PC-3 (cell line): ENCODE results near the gene CNTN6. TPM values are rescaled to one million over a fixed set of nuclear protein-coding genes. Genes with fewer than 3 reads are reported as not detected.

Experiments used
- ATAC-seq: fragments of 200-7000 bp; cut with Tn5 transposase; 2 replicates; pipeline ENCODE4 v1.9.1; 2020; ENCODE audit warnings: mild to moderate bottlenecking, moderate library complexity
- BruUV-seq: library from RNA; stranded (reverse); fragments of 400-500 nt; replicated peaks from 2 replicates; lab custom pipeline; 2021; lab: Mats Ljungman, UMichigan
- CTCF ChIA-PET: fragments of 300-600 bp; sonication (Branson Sonifier 250); formaldehyde crosslinking; loops from one replicate; lab custom pipeline; 2022; ENCODE audit warnings: antibody characterized with exemption; lab: Charles Lee
- POLR2A ChIA-PET: fragments of 300-600 bp; sonication (Branson Sonifier 250); formaldehyde crosslinking; loops from one replicate; lab custom pipeline; 2022; ENCODE audit warnings: antibody characterized with exemption; ENCODE audit not compliant: unreplicated experiment; lab: Charles Lee
- DNase-seq: peaks from one replicate; pipeline ENCODE4 v3.0.0-alpha.2; 2015
- H2AFZ ChIP-seq: fragments of 300-600 bp; sonication (generic); 2 replicates; pipeline ENCODE4 v1.6.0; 2016; ENCODE audit warnings: antibody characterized with exemption, low read length
- H3F3A ChIP-seq: fragments of 300-600 bp; sonication (generic); one replicate; pipeline ENCODE4 v1.6.0; 2017; ENCODE audit warnings: antibody characterized with exemption, low read length, control low read depth, mild to moderate bottlenecking; ENCODE audit not compliant: unreplicated experiment
- H3K27ac ChIP-seq: fragments of 300-600 bp; sonication (generic); 2 replicates; pipeline ENCODE4 v1.5.1; 2016; ENCODE audit warnings: mild to moderate bottlenecking, low read length
- H3K27me3 ChIP-seq: fragments of 300-600 bp; sonication (generic); 2 replicates; pipeline ENCODE4 v1.6.1; 2016; ENCODE audit warnings: low read length, mixed read lengths
- H3K36me3 ChIP-seq: fragments of 300-600 bp; sonication (generic); 2 replicates; pipeline ENCODE4 v1.6.1; 2016; ENCODE audit warnings: low read depth, mixed run types, low read length, mixed read lengths
- H3K4me1 ChIP-seq: fragments of 300-600 bp; sonication (generic); 2 replicates; pipeline ENCODE4 v1.5.1; 2016; ENCODE audit warnings: low read length; ENCODE audit not compliant: insufficient read depth
- H3K4me2 ChIP-seq: fragments of 300-600 bp; sonication (generic); 2 replicates; pipeline ENCODE4 v1.6.0; 2016; ENCODE audit warnings: low read length
- H3K4me3 ChIP-seq: fragments of 300-600 bp; sonication (generic); 2 replicates; pipeline ENCODE4 v1.5.1; 2016; ENCODE audit warnings: mild to moderate bottlenecking, low read length, mixed read lengths
- H3K79me2 ChIP-seq: fragments of 300-600 bp; sonication (generic); 2 replicates; pipeline ENCODE4 v1.6.1; 2017; ENCODE audit warnings: low read length, mixed read lengths
- H3K9ac ChIP-seq: fragments of 300-600 bp; sonication (generic); 2 replicates; pipeline ENCODE4 v1.6.0; 2016; ENCODE audit warnings: mild to moderate bottlenecking, low read length
- H3K9me2 ChIP-seq: fragments of 300-600 bp; sonication (generic); replicated peaks from 2 replicates; pipeline ENCODE4 v1.6.1; 2016; ENCODE audit warnings: mixed run types, low read length, mixed read lengths
- H3K9me3 ChIP-seq: fragments of 300-600 bp; sonication (generic); 2 replicates; pipeline ENCODE4 v1.6.1; 2016; ENCODE audit warnings: low read length, mixed read lengths
- H4K20me1 ChIP-seq: fragments of 300-600 bp; sonication (generic); 2 replicates; pipeline ENCODE4 v1.6.1; 2016; ENCODE audit warnings: low read length, mixed read lengths
- CTCF ChIP-seq: fragments of 300-600 bp; sonication (generic); conservative IDR thresholded peaks from 2 replicates; pipeline ENCODE4 v1.5.1; 2017; ENCODE audit warnings: antibody characterized with exemption, low read depth, mild to moderate bottlenecking, low read length
- EZH2 ChIP-seq: fragments of 300-600 bp; sonication (generic); IDR thresholded peaks from one replicate; pipeline ENCODE4 v1.6.1; 2017; ENCODE audit warnings: antibody characterized with exemption, mild to moderate bottlenecking, low read length; ENCODE audit not compliant: unreplicated experiment
- EZH2phosphoT487 ChIP-seq: fragments of 300-600 bp; sonication (generic); IDR thresholded peaks from 2 replicates; pipeline ENCODE4 v1.6.1; 2018; ENCODE audit warnings: mild to moderate bottlenecking, antibody characterized with exemption, low read length, borderline replicate concordance
- intact Hi-C: fragments of 100-400 bp; cut with micrococcal nuclease; formaldehyde crosslinking; loops from 2 replicates; pipeline ENCODE4 v1.9.0; 2023
- total RNA-seq: library from RNA; depleted of rRNA; stranded (reverse); fragments of >200 nt; gene quantifications from 2 replicates; pipeline ENCODE4 v1.2.3, GENCODE V29; 2014

CNTN6 gene
- total RNA-seq, 1 experiment from 2014 or later, result not detected

GRCh38 chr3:1365528-1365927, 272.7 kb downstream of the CNTN6 start:
- no peaks in the 10 kb centered on the region for H3K36me3 ChIP-seq
- TF ChIP-seq EZH2 (no peak), EZH2phosphoT487 (no peak), CTCF (no peak)
- intact Hi-C loops, result no loop called here
- ChIA-PET POLR2A (no interaction called here), CTCF (no interaction called here)
- no peaks in the 10 kb centered on the region for H3F3A ChIP-seq
- no peak overlapping the region for H3K4me3 ChIP-seq
- H3K27ac ChIP-seq, result no peak overlapping the region
- no peaks in the 10 kb centered on the region for H3K79me2 ChIP-seq
- no peaks in the 10 kb centered on the region for H3K4me1 ChIP-seq
- H3K9me3 ChIP-seq, result peaks cover 30% of the 10 kb centered on the region; the same call in 1 of the 2 replicates
- H2AFZ ChIP-seq, result no peak overlapping the region
- ATAC-seq, result no peak
- no peak overlapping the region for H3K9ac ChIP-seq
- BruUV-seq, result no TSS peak
- H3K27me3 ChIP-seq, result no peaks in the 10 kb centered on the region
- H3K4me2 ChIP-seq, result no peak overlapping the region
- DNase-seq, result no peak
- H4K20me1 ChIP-seq, result no peaks in the 10 kb centered on the region
- H3K9me2 ChIP-seq, result no peaks in the 10 kb centered on the region

- Histone ChIP-seq H3K9me2 (no peaks in the 10 kb centered on the region), H2AFZ (no peak overlapping the region), H3K4me1 (no peaks in the 10 kb centered on the region), H3K4me2 (no peak overlapping the region), H3K4me3 (no peak overlapping the region), H3K36me3 (no peaks in the 10 kb centered on the region), H3K9ac (no peak overlapping the region), H4K20me1 (no peaks in the 10 kb centered on the region), H3F3A (no peaks in the 10 kb centered on the region), H3K79me2 (no peaks in the 10 kb centered on the region), H3K27ac (no peak overlapping the region), H3K27me3 (no peaks in the 10 kb centered on the region), H3K9me3 (peaks cover 37% of the 10 kb centered on the region)
- BruUV-seq, result no TSS peak
- DNase-seq (no peak), ATAC-seq (no peak)
- POLR2A ChIA-PET, result no interaction called here
- no peak for TF ChIP-seq CTCF
- TF ChIP-seq EZH2phosphoT487, result no peak
- TF ChIP-seq EZH2, result no peak
- CTCF ChIA-PET, result no interaction called here
- intact Hi-C loops, result no loop called here
These were observed 281.6 kb downstream of the CNTN6 start for GRCh38 chr3:1374471-1374870.

GRCh38 chr3:1375145-1375544, 282.3 kb downstream of the CNTN6 start:
- DNase-seq, result no peak
- H4K20me1 ChIP-seq, result no peaks in the 10 kb centered on the region
- H2AFZ ChIP-seq, result no peak overlapping the region
- no peak overlapping the region for H3K4me3 ChIP-seq
- intact Hi-C loops, result no loop called here
- CTCF ChIA-PET, result no interaction called here
- no peak for ATAC-seq
- H3K9ac ChIP-seq, result no peak overlapping the region
- H3K27ac ChIP-seq, result no peak overlapping the region
- POLR2A ChIA-PET, result no interaction called here
- BruUV-seq, result no TSS peak
- no peaks in the 10 kb centered on the region for H3K36me3 ChIP-seq
- H3K4me1 ChIP-seq, result no peaks in the 10 kb centered on the region
- TF ChIP-seq CTCF, result no peak
- no peak for TF ChIP-seq EZH2phosphoT487
- no peak for TF ChIP-seq EZH2
- H3K4me2 ChIP-seq, result no peak overlapping the region
- H3K79me2 ChIP-seq, result no peaks in the 10 kb centered on the region
- H3F3A ChIP-seq, result no peaks in the 10 kb centered on the region
- H3K9me3 ChIP-seq, result peaks cover 40% of the 10 kb centered on the region
- no peaks in the 10 kb centered on the region for H3K27me3 ChIP-seq
- no peaks in the 10 kb centered on the region for H3K9me2 ChIP-seq
